Adrenal gland (tissue), 12 donors: ENCODE data around the gene FARP1. TPM values are rescaled to one million over a fixed set of nuclear protein-coding genes. Genes with fewer than 3 reads are reported as not detected.

Source experiments
- DNase-seq, 7 donors: peaks; one replicate each; pipeline ENCODE4 v3.0.0-alpha.2; 2019 to 2020
- H3K27ac ChIP-seq, 5 donors: fragments of 200-600 bp; sonication (generic) in 4 of 5; 1 replicate in 3 of 5; 2 replicates in 2 of 5; pipeline versions ENCODE4 v1.5.1 to v1.8.0; 2016 to 2020; ENCODE audit warnings: mild to moderate bottlenecking in 1 of 5
- H3K27me3 ChIP-seq: fragments of 200-600 bp; 2 replicates; pipeline ENCODE4 v1.8.0; 2021
- H3K36me3 ChIP-seq, 2 donors: fragments of 200-600 bp; replicated peaks in 1 of 2; 1 replicate in 1 of 2; 2 replicates in 1 of 2; pipeline versions ENCODE4 v1.5.1 to v1.8.0; 2018 to 2022
- H3K4me1 ChIP-seq, 2 donors: fragments of 200-600 bp; replicated peaks in 1 of 2; 1 replicate in 1 of 2; 2 replicates in 1 of 2; pipeline versions ENCODE4 v1.5.1 to v1.8.0; 2018 to 2021
- H3K4me3 ChIP-seq, 4 donors: fragments of 200-600 bp; sonication (generic) in 3 of 4; one replicate each; pipeline ENCODE4 v1.5.1; 2016 to 2018
- H3K9me3 ChIP-seq, 3 donors: fragments of 200-600 bp; sonication (generic) in 1 of 3; replicated peaks in 1 of 3; 1 replicate in 2 of 3; 2 replicates in 1 of 3; pipeline versions ENCODE4 v1.5.1 to v1.8.0; 2016 to 2021
- POLR2A ChIP-seq, 2 donors: fragments of 450-650 bp; IDR thresholded peaks; one replicate each; pipeline ENCODE4 v1.6.1; 2017; ENCODE audit warnings: antibody characterized with exemption in 2 of 2, mild to moderate bottlenecking in 2 of 2, moderate library complexity in 1 of 2
- WGBS, 4 donors: extraction: QIAGEN DNeasy Blood & Tissue Kit in 2 of 4; methylation state at CpG; one replicate each; pipeline versions ENCODE4 v1.1.5 to v1.1.7; 2013 to 2017; 5-methylcytosine and 5-hydroxymethylcytosine counted together
- intact Hi-C, 2 donors: fragments of 100-400 bp; cut with DNase I; formaldehyde crosslinking; loops; one replicate each; pipeline versions ENCODE4 v1.14.1 to v1.15.0; 2022 to 2023
- polyA plus RNA-seq, 3 donors: library from polyadenylated mRNA; stranded (reverse); fragments of 200-250 nt in 2 of 3; fragments of 350-450 nt in 1 of 3; fragmentation: Illumina TruSeq in 1 of 3; extraction: RNeasy Lipid Tissue Mini Kit (QIAGEN cat#74804) in 1 of 3; gene quantifications; one replicate each; pipeline ENCODE4 v1.2.3, GENCODE V29; 2013 to 2014
- total RNA-seq, 9 donors: library from RNA; depleted of rRNA in 4 of 9; stranded (reverse); fragments of >200 nt in 4 of 9; fragments of 120-200 nt in 1 of 9; fragmentation: NEBNext Ultra II Directional in 1 of 9; extraction: Animal tissue kit (Norgen Biotek cat#: 25700) in 1 of 9; gene quantifications; one replicate each; pipeline versions ENCODE4 v1.1.0 to v1.2.4, GENCODE V29; 2013 to 2023
- TF ChIP-seq, protein P1 (sequence below), 6 experiments: fragments of 450-650 bp in 4 of 6; fragments of 200-600 bp in 2 of 6; sonication (generic) in 1 of 6; IDR thresholded peaks; 1 replicate in 5 of 6; 2 replicates in 1 of 6; pipeline versions ENCODE4 v1.5.1 to v1.8.0; 2016 to 2021; ENCODE audit warnings: antibody characterized with exemption in 6 of 6, mild to moderate bottlenecking in 2 of 6, moderate library complexity in 1 of 6
- donor health status: healthy with polysubstance abuse.
- donor health status: Bipolar disorder and iron deficiency.
- donor health status: DM: yes; HTN: yes; CAD: no.
- donor health status: DM: no; HTN: no; CAD: no.
- donor health status: DM: no; HTN: no; CAD: no.
- donor health status: DM: yes; HTN: yes; CAD: no.

FARP1 gene
- total and polyA plus RNA-seq, 12 donors = 27.1 to 304 (median 71.6) TPM

GRCh38 chr13:98332691-98333090, 189.8 kb downstream of the FARP1 start:
- no peak for DNase-seq
- WGBS, 4 donors = 92 to 98% (median 96%) methylated on average over 5 of the region's 5 CpGs
- Histone ChIP-seq H3K27me3 (no peaks in the 10 kb centered on the region), H3K4me3 (no peak overlapping the region), H3K36me3 (no peaks in the 10 kb centered on the region), H3K4me1 (no peaks in the 10 kb centered on the region), H3K9me3 (no peaks in the 10 kb centered on the region), H3K27ac (no peak overlapping the region)
- intact Hi-C loops = no loop called here
- TF ChIP-seq, protein P1, sequence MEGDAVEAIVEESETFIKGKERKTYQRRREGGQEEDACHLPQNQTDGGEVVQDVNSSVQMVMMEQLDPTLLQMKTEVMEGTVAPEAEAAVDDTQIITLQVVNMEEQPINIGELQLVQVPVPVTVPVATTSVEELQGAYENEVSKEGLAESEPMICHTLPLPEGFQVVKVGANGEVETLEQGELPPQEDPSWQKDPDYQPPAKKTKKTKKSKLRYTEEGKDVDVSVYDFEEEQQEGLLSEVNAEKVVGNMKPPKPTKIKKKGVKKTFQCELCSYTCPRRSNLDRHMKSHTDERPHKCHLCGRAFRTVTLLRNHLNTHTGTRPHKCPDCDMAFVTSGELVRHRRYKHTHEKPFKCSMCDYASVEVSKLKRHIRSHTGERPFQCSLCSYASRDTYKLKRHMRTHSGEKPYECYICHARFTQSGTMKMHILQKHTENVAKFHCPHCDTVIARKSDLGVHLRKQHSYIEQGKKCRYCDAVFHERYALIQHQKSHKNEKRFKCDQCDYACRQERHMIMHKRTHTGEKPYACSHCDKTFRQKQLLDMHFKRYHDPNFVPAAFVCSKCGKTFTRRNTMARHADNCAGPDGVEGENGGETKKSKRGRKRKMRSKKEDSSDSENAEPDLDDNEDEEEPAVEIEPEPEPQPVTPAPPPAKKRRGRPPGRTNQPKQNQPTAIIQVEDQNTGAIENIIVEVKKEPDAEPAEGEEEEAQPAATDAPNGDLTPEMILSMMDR (IDR thresholded peaks at IDR 0.05) = no peak
- no peak for TF ChIP-seq POLR2A (IDR thresholded peaks at IDR 0.05)

DNA sequence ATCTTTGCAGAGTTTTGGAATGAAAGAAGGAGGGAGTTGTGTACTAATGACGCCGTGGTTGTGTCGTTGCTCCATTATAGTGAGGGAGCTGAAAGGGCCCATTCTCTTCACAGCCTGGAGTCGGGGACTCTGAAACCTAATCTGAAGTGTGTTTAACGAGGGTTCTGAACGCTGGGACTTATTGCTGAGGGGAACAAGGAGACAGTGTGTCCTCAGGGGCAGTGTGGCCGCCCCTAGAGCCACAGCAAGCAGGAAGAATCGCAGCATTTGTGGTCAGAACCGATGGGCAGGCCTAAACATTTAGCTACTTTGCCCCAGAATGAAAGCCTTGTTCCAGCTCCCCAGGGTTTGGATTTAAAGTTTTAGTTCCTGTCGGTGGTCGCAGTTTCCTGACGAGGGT, 190.6 kb downstream of the FARP1 start:
- Histone ChIP-seq H3K36me3 (no peaks in the 10 kb centered on the region), H3K9me3 (no peaks in the 10 kb centered on the region), H3K4me1 (no peaks in the 10 kb centered on the region), H3K27ac (no peak overlapping the region), H3K27me3 (no peaks in the 10 kb centered on the region), H3K4me3 (no peak overlapping the region)
- DNase-seq = no peak
- intact Hi-C loops = no loop called here
- 86 to 91% (median 87%) methylated on average over 12 of the region's 12 CpGs for WGBS, 4 donors
- no peak for TF ChIP-seq POLR2A (IDR thresholded peaks at IDR 0.05)
- TF ChIP-seq, protein P1 (IDR thresholded peaks at IDR 0.05) = no peak

DNA sequence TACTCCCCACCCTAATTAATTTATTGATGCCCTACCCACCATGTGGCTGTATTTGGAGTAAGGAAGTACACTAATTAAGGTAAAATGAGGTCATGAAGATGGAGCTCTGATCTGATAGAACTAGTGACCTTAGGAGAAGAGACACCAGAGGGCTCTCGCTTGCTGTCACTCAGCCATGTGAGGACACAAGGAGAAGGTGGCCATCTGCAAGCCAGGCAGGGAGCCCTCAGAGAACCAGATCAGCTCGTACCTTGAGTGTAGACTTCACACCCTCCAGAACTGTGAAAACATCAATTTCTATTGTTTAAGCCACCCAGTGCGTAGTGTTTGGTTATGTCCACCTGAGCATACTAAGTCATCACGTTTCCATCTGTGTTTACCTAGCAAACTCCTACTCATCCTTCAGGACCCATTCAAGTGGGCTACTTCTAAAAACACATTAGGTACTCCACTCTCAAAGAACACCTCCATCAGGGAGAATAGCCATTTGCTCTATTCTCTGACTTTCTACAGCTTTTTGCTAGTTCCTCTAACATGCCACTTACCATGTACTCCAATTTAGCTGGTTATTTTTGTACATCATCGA, 191.8 kb downstream of the FARP1 start:
- Histone ChIP-seq H3K4me3 (no peak overlapping the region), H3K4me1 (no peaks in the 10 kb centered on the region), H3K27ac (no peak overlapping the region), H3K9me3 (no peaks in the 10 kb centered on the region), H3K36me3 (no peaks in the 10 kb centered on the region), H3K27me3 (no peaks in the 10 kb centered on the region)
- WGBS, 4 donors = 95 to 97% (median 96%) methylated on average over 5 of the region's 5 CpGs
- intact Hi-C loops = no loop called here
- no peak for TF ChIP-seq POLR2A (IDR thresholded peaks at IDR 0.05)
- TF ChIP-seq, protein P1 (IDR thresholded peaks at IDR 0.05) = no peak
- DNase-seq = peak in 1 of 7 donors; percentile 7

- TF ChIP-seq, protein P1 (IDR thresholded peaks at IDR 0.05) = no peak
- Histone ChIP-seq H3K36me3 (no peaks in the 10 kb centered on the region), H3K4me1 (no peaks in the 10 kb centered on the region), H3K4me3 (no peak overlapping the region), H3K27ac (no peak overlapping the region), H3K27me3 (no peaks in the 10 kb centered on the region), H3K9me3 (no peaks in the 10 kb centered on the region)
- 87 to 96% (median 94%) methylated on average over 4 of the region's 4 CpGs for WGBS, 4 donors
- peak in 1 of 7 donors; percentile 0 for DNase-seq
- intact Hi-C loops = no loop called here
These were observed 192.8 kb downstream of the FARP1 start for GRCh38 chr13:98335721-98336120.
